GM12864 (cell line): ENCODE measurements around the gene GOLT1A.

Experiments used
- DNase-seq: peaks from one replicate; pipeline ENCODE4 v3.0.0-alpha.2; 2011; ENCODE audit warnings: low read depth
- H3K4me3 ChIP-seq: 2 replicates; pipeline ENCODE4 v1.5.1; 2011; ENCODE audit warnings: mild to moderate bottlenecking, low read depth, low read length, control low read depth
- TF ChIP-seq, protein P1 (sequence below): IDR thresholded peaks from 2 replicates; pipeline ENCODE4 v1.5.1; 2011; ENCODE audit warnings: low read depth, mild to moderate bottlenecking, moderate library complexity, low read length, control low read depth, inconsistent platforms; ENCODE audit errors: missing control alignments

GOLT1A gene

DNA sequence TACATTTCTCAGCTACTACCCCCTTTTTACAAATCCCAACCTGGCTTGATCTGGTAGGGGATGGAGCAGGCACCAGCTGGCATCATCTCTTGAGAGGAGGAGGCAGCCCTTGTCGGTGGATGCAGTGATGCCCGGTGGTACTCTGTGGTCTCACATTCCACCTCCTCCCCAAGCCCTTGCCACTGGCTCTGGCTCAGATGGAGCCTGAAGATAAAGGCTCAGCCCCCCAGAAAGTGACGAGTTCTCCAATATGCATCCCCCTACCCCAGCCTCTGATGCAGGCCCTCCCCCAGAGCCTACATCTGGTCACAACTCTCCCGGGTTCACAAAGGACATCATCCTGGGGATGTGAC lies 3.8 kb upstream of the GOLT1A start:
- DNase-seq: no peak
- no peak overlapping the region for H3K4me3 ChIP-seq
- TF ChIP-seq, protein P1, sequence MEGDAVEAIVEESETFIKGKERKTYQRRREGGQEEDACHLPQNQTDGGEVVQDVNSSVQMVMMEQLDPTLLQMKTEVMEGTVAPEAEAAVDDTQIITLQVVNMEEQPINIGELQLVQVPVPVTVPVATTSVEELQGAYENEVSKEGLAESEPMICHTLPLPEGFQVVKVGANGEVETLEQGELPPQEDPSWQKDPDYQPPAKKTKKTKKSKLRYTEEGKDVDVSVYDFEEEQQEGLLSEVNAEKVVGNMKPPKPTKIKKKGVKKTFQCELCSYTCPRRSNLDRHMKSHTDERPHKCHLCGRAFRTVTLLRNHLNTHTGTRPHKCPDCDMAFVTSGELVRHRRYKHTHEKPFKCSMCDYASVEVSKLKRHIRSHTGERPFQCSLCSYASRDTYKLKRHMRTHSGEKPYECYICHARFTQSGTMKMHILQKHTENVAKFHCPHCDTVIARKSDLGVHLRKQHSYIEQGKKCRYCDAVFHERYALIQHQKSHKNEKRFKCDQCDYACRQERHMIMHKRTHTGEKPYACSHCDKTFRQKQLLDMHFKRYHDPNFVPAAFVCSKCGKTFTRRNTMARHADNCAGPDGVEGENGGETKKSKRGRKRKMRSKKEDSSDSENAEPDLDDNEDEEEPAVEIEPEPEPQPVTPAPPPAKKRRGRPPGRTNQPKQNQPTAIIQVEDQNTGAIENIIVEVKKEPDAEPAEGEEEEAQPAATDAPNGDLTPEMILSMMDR: no peak

DNA sequence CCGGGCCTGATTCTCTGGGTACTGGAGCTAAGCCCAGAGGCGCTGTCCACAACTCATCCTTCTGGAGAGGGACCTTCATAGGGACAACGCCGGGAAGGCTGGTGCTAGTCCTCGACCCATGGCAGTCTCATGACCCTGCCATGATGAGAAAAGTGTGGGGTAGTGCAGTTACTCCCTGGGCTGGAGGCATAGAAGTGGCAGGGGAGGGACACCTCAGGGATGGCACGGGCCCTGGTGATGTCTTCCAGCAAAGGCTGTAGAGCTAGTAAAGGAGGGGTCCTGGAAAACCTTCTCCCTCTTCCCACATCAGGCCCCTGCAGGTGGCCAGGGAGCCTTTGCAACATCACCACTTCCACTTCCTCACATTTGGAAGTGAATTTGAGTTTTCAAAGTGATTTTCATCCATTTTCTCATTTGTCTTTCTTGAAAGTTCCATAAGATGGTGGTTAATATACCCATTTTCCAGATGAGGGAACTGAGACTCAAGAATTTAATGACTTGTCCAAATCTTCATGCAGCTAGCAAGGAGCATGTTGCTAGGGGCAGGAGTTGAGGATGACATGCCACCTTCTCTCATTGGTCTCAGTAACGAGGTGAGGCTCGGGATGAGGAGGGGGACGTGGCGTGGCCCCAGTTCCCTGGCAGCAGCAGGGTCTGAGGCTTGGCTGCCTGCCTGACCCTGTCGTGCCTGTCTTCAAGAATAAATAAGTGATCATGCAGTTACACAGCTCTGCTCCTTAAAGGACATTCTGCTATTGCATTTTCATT lies 3.3 kb upstream of the GOLT1A start:
- H3K4me3 ChIP-seq: no peak overlapping the region
- TF ChIP-seq, protein P1: no peak
- DNase-seq: no peak

DNA sequence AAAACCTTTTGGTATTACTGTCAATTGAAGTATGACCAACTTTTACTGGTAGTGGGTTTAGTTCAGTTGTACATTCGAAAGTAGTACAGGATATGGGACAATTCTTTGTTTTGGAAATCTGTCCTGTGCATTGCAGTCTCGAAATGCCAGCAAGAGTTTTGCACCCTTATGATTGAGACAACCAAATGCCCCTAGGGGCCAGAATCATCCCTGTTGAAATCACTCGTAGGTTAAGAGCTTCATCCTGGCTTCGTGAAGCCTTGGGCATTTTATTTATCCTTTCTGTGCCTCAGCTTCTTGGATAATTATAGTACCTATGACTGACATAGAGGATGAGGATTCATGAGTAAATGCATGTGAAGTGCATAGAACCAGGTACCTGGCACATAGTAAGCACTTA lies 2.4 kb upstream of the GOLT1A start:
- TF ChIP-seq, protein P1: no peak
- no peak overlapping the region for H3K4me3 ChIP-seq
- DNase-seq: no peak

DNA sequence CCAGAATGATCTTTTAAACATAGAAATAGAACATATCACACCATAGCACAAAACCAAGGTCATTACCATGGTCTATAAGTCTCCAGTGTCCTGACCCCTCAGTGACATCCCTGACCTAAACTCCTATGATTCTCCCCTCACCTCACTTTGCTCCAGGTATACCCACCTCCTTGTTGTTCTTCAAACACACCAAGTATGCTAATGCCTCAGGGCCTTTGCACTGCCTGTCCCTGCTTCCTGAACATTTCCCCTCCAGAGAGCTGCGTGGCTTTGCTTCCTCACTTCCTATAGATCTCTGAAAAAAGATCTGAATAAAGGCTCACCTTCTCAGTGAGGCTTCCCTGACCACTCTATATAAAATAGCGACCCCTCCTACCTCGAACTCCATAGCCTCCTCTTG lies 1.1 kb downstream of the GOLT1A start:
- TF ChIP-seq, protein P1: no peak
- no peak overlapping the region for H3K4me3 ChIP-seq
- no peak for DNase-seq

DNA sequence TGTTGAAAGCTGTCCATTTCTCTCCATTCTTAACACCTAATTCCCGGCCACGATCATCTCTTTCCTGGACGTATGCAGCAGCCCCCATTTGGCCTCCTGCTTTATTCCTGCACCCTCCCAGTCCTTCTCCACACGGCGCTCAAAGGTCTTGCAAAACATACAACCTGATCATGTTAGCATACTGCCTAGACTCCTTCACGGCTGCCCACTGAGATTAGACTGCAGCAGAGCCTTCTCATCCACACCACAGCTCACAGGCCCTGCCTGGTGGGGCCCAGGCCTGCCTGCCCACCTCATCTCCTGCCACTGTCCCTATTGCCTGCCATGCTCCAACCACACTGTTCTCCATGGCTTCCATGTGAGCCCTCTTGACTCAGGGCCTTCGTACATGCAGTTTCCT lies 2.7 kb downstream of the GOLT1A start:
- TF ChIP-seq, protein P1: no peak
- no peak for DNase-seq
- no peak overlapping the region for H3K4me3 ChIP-seq

DNA sequence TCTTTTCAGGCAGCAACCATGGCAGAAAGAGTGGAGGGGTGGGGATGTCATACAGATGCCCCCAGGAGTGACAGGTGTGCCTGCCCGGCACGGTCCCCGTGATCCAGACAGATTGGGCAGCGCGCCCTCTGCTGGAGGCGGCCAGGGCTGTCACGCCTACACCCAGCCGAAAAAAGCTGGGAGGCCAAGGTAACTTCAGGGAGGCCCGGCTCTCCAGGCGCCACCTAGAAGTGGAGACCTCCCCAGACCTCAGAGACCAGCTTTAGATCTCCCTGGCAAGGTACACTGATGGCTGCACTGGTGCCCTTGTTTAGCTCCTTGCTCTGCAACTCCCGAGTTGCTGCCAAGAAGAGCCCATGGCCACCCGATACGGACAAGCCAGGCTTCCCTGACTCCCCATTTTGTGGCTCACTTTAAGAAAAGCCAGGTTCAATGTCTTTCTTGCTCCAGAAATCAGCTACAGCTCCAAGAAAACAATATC lies 6.6 kb downstream of the GOLT1A start:
- H3K4me3 ChIP-seq: no peak overlapping the region
- DNase-seq: no peak
- TF ChIP-seq, protein P1: peak; percentile 92

DNA sequence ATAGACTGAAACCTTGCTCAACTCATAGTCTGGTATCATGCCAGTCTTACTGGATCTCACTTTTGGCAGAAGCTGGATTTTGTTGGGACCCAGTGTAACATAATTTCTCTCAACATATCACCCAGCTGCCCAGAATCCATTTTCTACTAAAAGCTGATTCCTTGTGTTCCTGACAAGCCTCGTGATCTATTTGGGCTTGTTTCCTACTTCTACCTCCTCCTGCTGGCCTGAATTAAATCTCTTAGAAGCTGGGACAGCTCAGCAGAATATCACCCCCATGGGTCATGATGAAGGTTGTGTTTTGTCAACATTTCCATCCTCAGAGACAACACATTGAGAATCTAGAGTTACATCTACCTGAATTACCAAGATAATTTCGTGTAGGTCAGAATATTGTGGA lies 7.7 kb downstream of the GOLT1A start:
- no peak for DNase-seq
- no peak overlapping the region for H3K4me3 ChIP-seq
- TF ChIP-seq, protein P1: no peak
